Measurements from ENCODE around the gene UMPS. TPM values are rescaled to one million over a fixed set of nuclear protein-coding genes. Genes with fewer than 3 reads are reported as not detected.
A peak's percentile ranks its signal among the peaks of the same experiment; 100 is the strongest.
"Not testable (repeated sequence)": the region's sequence is repeated elsewhere in the genome, so short reads cannot be mapped to it uniquely, and the experiment has no call there.

UMPS gene
- total and polyA plus RNA-seq, 2 experiments from 2014 or later: 25.9 to 37.3 TPM

DNA sequence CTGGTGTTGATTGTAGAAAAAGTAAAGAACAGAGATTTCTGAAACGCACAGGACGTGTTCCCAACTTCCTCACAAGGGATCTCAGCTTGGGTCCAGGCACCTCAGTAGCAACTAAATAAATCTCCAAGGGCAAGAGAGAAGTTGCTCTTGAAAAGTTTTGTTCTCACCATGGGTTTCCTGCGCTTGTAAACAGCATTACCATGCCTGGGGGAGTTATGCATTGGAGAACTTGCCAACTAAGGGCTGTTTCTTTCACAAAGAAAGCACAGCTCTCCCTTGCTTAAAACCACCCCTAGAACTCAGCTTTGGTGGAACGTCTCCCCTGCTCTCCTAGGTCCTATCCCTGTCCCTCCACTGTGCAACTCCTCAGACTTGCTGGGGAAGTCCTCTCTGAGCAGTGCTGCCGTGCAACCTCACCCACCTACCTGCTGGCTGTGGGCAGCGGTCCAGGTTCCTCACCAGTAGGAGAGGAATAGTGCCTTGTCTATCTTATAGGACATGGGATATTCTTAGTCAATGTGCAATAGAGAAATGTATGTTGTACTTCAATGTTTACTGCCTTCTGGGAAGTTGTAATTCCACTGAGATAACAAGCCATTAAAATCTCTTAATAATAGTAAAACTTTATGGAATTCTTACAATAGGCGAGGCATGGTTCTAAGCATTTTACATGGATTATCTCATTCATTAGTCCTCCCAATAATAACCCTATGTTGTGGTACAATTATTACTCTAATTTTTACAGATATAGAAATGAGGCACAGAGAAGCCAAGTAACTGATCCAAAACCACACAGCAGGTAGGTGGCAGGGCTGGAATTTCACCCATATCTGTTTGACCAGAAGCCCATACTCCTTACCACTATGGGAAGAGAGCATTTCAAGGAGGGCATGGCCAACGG is 51.5 kb downstream of the UMPS start:
- TF ChIP-seq EZH2 (IDR thresholded peaks at IDR 0.05; ENCODE audit: borderline replicate concordance) (no peak), EZH2phosphoT487 (IDR thresholded peaks at IDR 0.05; ENCODE audit: low read depth, severe bottlenecking, unreplicated experiment) (no peak), CTCF (IDR thresholded peaks at IDR 0.05; ENCODE audit: poor library complexity) (no peak)
- no peak for DNase-seq (ENCODE audit: low spot score)
- no peaks in the 10 kb centered on the region for H3K9me2 ChIP-seq (replicated peaks; ENCODE audit: insufficient read depth)
- H4K20me1 ChIP-seq (ENCODE audit: insufficient read depth, poor library complexity, severe bottlenecking): no peaks in the 10 kb centered on the region
- H3K4me1 ChIP-seq (ENCODE audit: insufficient read depth): peaks cover 34% of the 10 kb centered on the region
- no peak overlapping the region for H2AFZ ChIP-seq
- H3K9me3 ChIP-seq (ENCODE audit: low read depth): no peaks in the 10 kb centered on the region
- no peaks in the 10 kb centered on the region for H3K27me3 ChIP-seq
- peak overlapping the region; percentile 94 for H3K27ac ChIP-seq
- 87% methylated on average over 8 of the region's 8 CpGs for WGBS (ENCODE audit: low lambda C conversion rate, missing lambda C conversion rate)
- no peak overlapping the region for H3K4me3 ChIP-seq
- peak overlapping the region; percentile 57 for H3K4me2 ChIP-seq
- no peaks in the 10 kb centered on the region for H3K36me3 ChIP-seq (replicated peaks; ENCODE audit: insufficient read depth, low read depth)
- H3K79me2 ChIP-seq: no peaks in the 10 kb centered on the region

- not testable (repeated sequence) for H3K27ac ChIP-seq; H3K27me3 ChIP-seq; DNase-seq (ENCODE audit: low spot score); H3K36me3 ChIP-seq (replicated peaks; ENCODE audit: insufficient read depth, low read depth); H2AFZ ChIP-seq; H3K79me2 ChIP-seq; H3K9me3 ChIP-seq (ENCODE audit: low read depth); H3K9me2 ChIP-seq (replicated peaks; ENCODE audit: insufficient read depth); H4K20me1 ChIP-seq (ENCODE audit: insufficient read depth, poor library complexity, severe bottlenecking); H3K4me2 ChIP-seq; H3K4me3 ChIP-seq
- peaks cover 40% of the 10 kb centered on the region for H3K4me1 ChIP-seq (ENCODE audit: insufficient read depth)
- 93% methylated on average over 6 of the region's 6 CpGs for WGBS (ENCODE audit: low lambda C conversion rate, missing lambda C conversion rate)
These were observed 52.1 kb downstream of the UMPS start for GRCh38 chr3:124782377-124782712.

- DNase-seq (ENCODE audit: low spot score): no peak
- Histone ChIP-seq H3K79me2 (peaks cover under 1% of the 10 kb centered on the region), H3K9me3 (ENCODE audit: low read depth) (no peaks in the 10 kb centered on the region), H3K36me3 (replicated peaks; ENCODE audit: insufficient read depth, low read depth) (no peaks in the 10 kb centered on the region), H3K27me3 (no peaks in the 10 kb centered on the region), H3K4me1 (ENCODE audit: insufficient read depth) (peaks cover 42% of the 10 kb centered on the region), H3K4me2 (no peak overlapping the region), H4K20me1 (ENCODE audit: insufficient read depth, poor library complexity, severe bottlenecking) (no peaks in the 10 kb centered on the region), H3K9me2 (replicated peaks; ENCODE audit: insufficient read depth) (no peaks in the 10 kb centered on the region), H3K4me3 (no peak overlapping the region), H2AFZ (no peak overlapping the region), H3K27ac (no peak overlapping the region)
- WGBS (ENCODE audit: low lambda C conversion rate, missing lambda C conversion rate): 81% methylated on average over 4 of the region's 4 CpGs
- TF ChIP-seq EZH2phosphoT487 (IDR thresholded peaks at IDR 0.05; ENCODE audit: low read depth, severe bottlenecking, unreplicated experiment): no peak
- TF ChIP-seq CTCF (IDR thresholded peaks at IDR 0.05; ENCODE audit: poor library complexity): no peak
- TF ChIP-seq EZH2 (IDR thresholded peaks at IDR 0.05; ENCODE audit: borderline replicate concordance): no peak
These were observed 53.4 kb downstream of the UMPS start for GRCh38 chr3:124783696-124784095.

- H3K9me3 ChIP-seq (ENCODE audit: low read depth): no peaks in the 10 kb centered on the region
- no peak overlapping the region for H3K4me3 ChIP-seq
- WGBS (ENCODE audit: low lambda C conversion rate, missing lambda C conversion rate): 97% methylated on average over 17 of the region's 17 CpGs
- peaks cover 36% of the 10 kb centered on the region for H3K4me1 ChIP-seq (ENCODE audit: insufficient read depth)
- no peaks in the 10 kb centered on the region for H3K36me3 ChIP-seq (replicated peaks; ENCODE audit: insufficient read depth, low read depth)
- H3K9me2 ChIP-seq (replicated peaks; ENCODE audit: insufficient read depth): no peaks in the 10 kb centered on the region
- H4K20me1 ChIP-seq (ENCODE audit: insufficient read depth, poor library complexity, severe bottlenecking): no peaks in the 10 kb centered on the region
- H2AFZ ChIP-seq: no peak overlapping the region
- peaks cover 3% of the 10 kb centered on the region for H3K79me2 ChIP-seq
- no peaks in the 10 kb centered on the region for H3K27me3 ChIP-seq
- no peak overlapping the region for H3K27ac ChIP-seq
- H3K4me2 ChIP-seq: no peak overlapping the region
- TF ChIP-seq CTCF (IDR thresholded peaks at IDR 0.05; ENCODE audit: poor library complexity) (no peak), EZH2phosphoT487 (IDR thresholded peaks at IDR 0.05; ENCODE audit: low read depth, severe bottlenecking, unreplicated experiment) (no peak), EZH2 (IDR thresholded peaks at IDR 0.05; ENCODE audit: borderline replicate concordance) (no peak)
- DNase-seq (ENCODE audit: low spot score): no peak
These were observed 54.6 kb downstream of the UMPS start for GRCh38 chr3:124784686-124785382.

Data from hepatocyte (in vitro differentiated cells).